Measurements from ENCODE around the gene UGGT2.

Gene UGGT2

GRCh38 chr13:95906999-95907398, 146.2 kb downstream of the UGGT2 start:
- Histone ChIP-seq H3K4me3 (ENCODE audit: low read length in 2 of 2) (no peak overlapping the region), H3K36me3 (ENCODE audit: control insufficient read depth in 2 of 2, insufficient read depth in 2 of 2, low read length in 2 of 2) (no peaks in the 10 kb centered on the region), H3K4me1 (ENCODE audit: control insufficient read depth in 2 of 2, insufficient read depth in 2 of 2, low read length in 2 of 2) (no peaks in the 10 kb centered on the region), H3K27ac (ENCODE audit: low read depth in 2 of 2, low read length in 2 of 2) (no peak overlapping the region), H3K9me3 (ENCODE audit: control insufficient read depth in 2 of 2, low read length in 2 of 2) (no peaks in the 10 kb centered on the region), H3K9ac (ENCODE audit: low read depth in 1 of 2, low read length in 2 of 2) (no peak overlapping the region), H3K27me3 (ENCODE audit: control insufficient read depth in 2 of 2, insufficient read depth in 2 of 2, low read length in 2 of 2) (no peaks in the 10 kb centered on the region)

- H3K9ac ChIP-seq (ENCODE audit: low read depth in 1 of 2, low read length in 2 of 2), result no peak overlapping the region
- no peak overlapping the region for H3K4me3 ChIP-seq (ENCODE audit: low read length in 2 of 2)
- no peaks in the 10 kb centered on the region for H3K27me3 ChIP-seq (ENCODE audit: control insufficient read depth in 2 of 2, insufficient read depth in 2 of 2, low read length in 2 of 2)
- peaks cover 0 to 2% of the 10 kb centered on the region in 2 donors for H3K36me3 ChIP-seq (ENCODE audit: control insufficient read depth in 2 of 2, insufficient read depth in 2 of 2, low read length in 2 of 2)
- H3K27ac ChIP-seq (ENCODE audit: low read depth in 2 of 2, low read length in 2 of 2), result no peak overlapping the region
- no peaks in the 10 kb centered on the region for H3K4me1 ChIP-seq (ENCODE audit: control insufficient read depth in 2 of 2, insufficient read depth in 2 of 2, low read length in 2 of 2)
- no peaks in the 10 kb centered on the region for H3K9me3 ChIP-seq (ENCODE audit: control insufficient read depth in 2 of 2, low read length in 2 of 2)
Measured at GRCh38 chr13:95903569-95903968, 149.6 kb downstream of the UGGT2 start.

GRCh38 chr13:95902741-95903140, 150.5 kb downstream of the UGGT2 start:
- Histone ChIP-seq H3K27ac (ENCODE audit: low read depth in 2 of 2, low read length in 2 of 2) (no peak overlapping the region), H3K4me1 (ENCODE audit: control insufficient read depth in 2 of 2, insufficient read depth in 2 of 2, low read length in 2 of 2) (no peaks in the 10 kb centered on the region), H3K36me3 (ENCODE audit: control insufficient read depth in 2 of 2, insufficient read depth in 2 of 2, low read length in 2 of 2) (peaks cover 0 to 2% of the 10 kb centered on the region in 2 donors)

GRCh38 chr13:95898256-95898655, 154.9 kb downstream of the UGGT2 start:
- no peaks in the 10 kb centered on the region for H3K27me3 ChIP-seq (ENCODE audit: control insufficient read depth in 2 of 2, insufficient read depth in 2 of 2, low read length in 2 of 2)
- H3K9ac ChIP-seq (ENCODE audit: low read depth in 1 of 2, low read length in 2 of 2), result no peak overlapping the region
- no peak overlapping the region for H3K27ac ChIP-seq (ENCODE audit: low read depth in 2 of 2, low read length in 2 of 2)
- H3K4me1 ChIP-seq (ENCODE audit: control insufficient read depth in 2 of 2, insufficient read depth in 2 of 2, low read length in 2 of 2), result no peaks in the 10 kb centered on the region
- H3K4me3 ChIP-seq (ENCODE audit: low read length in 2 of 2), result no peak overlapping the region
- H3K36me3 ChIP-seq (ENCODE audit: control insufficient read depth in 2 of 2, insufficient read depth in 2 of 2, low read length in 2 of 2), result peaks cover 0 to 2% of the 10 kb centered on the region in 2 donors
- H3K9me3 ChIP-seq (ENCODE audit: control insufficient read depth in 2 of 2, low read length in 2 of 2), result no peaks in the 10 kb centered on the region

More at GRCh38 chr13:95902741-95903140, 150.5 kb downstream of the UGGT2 start:
- Histone ChIP-seq H3K27me3 (ENCODE audit: control insufficient read depth in 2 of 2, insufficient read depth in 2 of 2, low read length in 2 of 2) (no peaks in the 10 kb centered on the region), H3K4me3 (ENCODE audit: low read length in 2 of 2) (no peak overlapping the region), H3K9me3 (ENCODE audit: control insufficient read depth in 2 of 2, low read length in 2 of 2) (no peaks in the 10 kb centered on the region), H3K9ac (ENCODE audit: low read depth in 1 of 2, low read length in 2 of 2) (no peak overlapping the region)

GRCh38 chr13:95896301-95896700, 156.9 kb downstream of the UGGT2 start:
- Histone ChIP-seq H3K27me3 (ENCODE audit: control insufficient read depth in 2 of 2, insufficient read depth in 2 of 2, low read length in 2 of 2) (no peaks in the 10 kb centered on the region), H3K27ac (ENCODE audit: low read depth in 2 of 2, low read length in 2 of 2) (no peak overlapping the region), H3K4me1 (ENCODE audit: control insufficient read depth in 2 of 2, insufficient read depth in 2 of 2, low read length in 2 of 2) (no peaks in the 10 kb centered on the region), H3K9me3 (ENCODE audit: control insufficient read depth in 2 of 2, low read length in 2 of 2) (no peaks in the 10 kb centered on the region), H3K9ac (ENCODE audit: low read depth in 1 of 2, low read length in 2 of 2) (no peak overlapping the region), H3K36me3 (ENCODE audit: control insufficient read depth in 2 of 2, insufficient read depth in 2 of 2, low read length in 2 of 2) (peaks cover 0 to 2% of the 10 kb centered on the region in 2 donors), H3K4me3 (ENCODE audit: low read length in 2 of 2) (no peak overlapping the region)

- Histone ChIP-seq H3K36me3 (ENCODE audit: control insufficient read depth in 2 of 2, insufficient read depth in 2 of 2, low read length in 2 of 2) (peaks cover 0 to 8% of the 10 kb centered on the region in 2 donors), H3K9me3 (ENCODE audit: control insufficient read depth in 2 of 2, low read length in 2 of 2) (no peaks in the 10 kb centered on the region), H3K4me1 (ENCODE audit: control insufficient read depth in 2 of 2, insufficient read depth in 2 of 2, low read length in 2 of 2) (no peaks in the 10 kb centered on the region), H3K9ac (ENCODE audit: low read depth in 1 of 2, low read length in 2 of 2) (no peak overlapping the region), H3K27ac (ENCODE audit: low read depth in 2 of 2, low read length in 2 of 2) (no peak overlapping the region), H3K4me3 (ENCODE audit: low read length in 2 of 2) (no peak overlapping the region), H3K27me3 (ENCODE audit: control insufficient read depth in 2 of 2, insufficient read depth in 2 of 2, low read length in 2 of 2) (no peaks in the 10 kb centered on the region)
Measured at GRCh38 chr13:95893861-95894260, 159.3 kb downstream of the UGGT2 start.

GRCh38 chr13:95882121-95882520, 171.1 kb downstream of the UGGT2 start:
- H3K4me1 ChIP-seq (ENCODE audit: control insufficient read depth in 2 of 2, insufficient read depth in 2 of 2, low read length in 2 of 2), result no peaks in the 10 kb centered on the region
- H3K9me3 ChIP-seq (ENCODE audit: control insufficient read depth in 2 of 2, low read length in 2 of 2), result no peaks in the 10 kb centered on the region
- H3K9ac ChIP-seq (ENCODE audit: low read depth in 1 of 2, low read length in 2 of 2), result no peak overlapping the region
- peaks cover 0 to 5% of the 10 kb centered on the region in 2 donors for H3K36me3 ChIP-seq (ENCODE audit: control insufficient read depth in 2 of 2, insufficient read depth in 2 of 2, low read length in 2 of 2)
- H3K27ac ChIP-seq (ENCODE audit: low read depth in 2 of 2, low read length in 2 of 2), result no peak overlapping the region
- no peak overlapping the region for H3K4me3 ChIP-seq (ENCODE audit: low read length in 2 of 2)
- H3K27me3 ChIP-seq (ENCODE audit: control insufficient read depth in 2 of 2, insufficient read depth in 2 of 2, low read length in 2 of 2), result no peaks in the 10 kb centered on the region

- Histone ChIP-seq H3K9me3 (ENCODE audit: control insufficient read depth in 2 of 2, low read length in 2 of 2) (no peaks in the 10 kb centered on the region), H3K27ac (ENCODE audit: low read depth in 2 of 2, low read length in 2 of 2) (no peak overlapping the region), H3K4me3 (ENCODE audit: low read length in 2 of 2) (no peak overlapping the region), H3K4me1 (ENCODE audit: control insufficient read depth in 2 of 2, insufficient read depth in 2 of 2, low read length in 2 of 2) (no peaks in the 10 kb centered on the region), H3K36me3 (ENCODE audit: control insufficient read depth in 2 of 2, insufficient read depth in 2 of 2, low read length in 2 of 2) (peaks cover 0 to 3% of the 10 kb centered on the region in 2 donors), H3K27me3 (ENCODE audit: control insufficient read depth in 2 of 2, insufficient read depth in 2 of 2, low read length in 2 of 2) (no peaks in the 10 kb centered on the region), H3K9ac (ENCODE audit: low read depth in 1 of 2, low read length in 2 of 2) (no peak overlapping the region)
Measured at GRCh38 chr13:95880331-95880730, 172.9 kb downstream of the UGGT2 start.

GRCh38 chr13:95874286-95874685, 178.9 kb downstream of the UGGT2 start:
- Histone ChIP-seq H3K4me1 (ENCODE audit: control insufficient read depth in 2 of 2, insufficient read depth in 2 of 2, low read length in 2 of 2) (no peaks in the 10 kb centered on the region), H3K27ac (ENCODE audit: low read depth in 2 of 2, low read length in 2 of 2) (no peak overlapping the region)

GRCh38 chr13:95870421-95870820, 182.8 kb downstream of the UGGT2 start:
- Histone ChIP-seq H3K4me3 (ENCODE audit: low read length in 2 of 2) (no peak overlapping the region), H3K36me3 (ENCODE audit: control insufficient read depth in 2 of 2, insufficient read depth in 2 of 2, low read length in 2 of 2) (peaks cover 0 to 4% of the 10 kb centered on the region in 2 donors), H3K27ac (ENCODE audit: low read depth in 2 of 2, low read length in 2 of 2) (no peak overlapping the region), H3K9ac (ENCODE audit: low read depth in 1 of 2, low read length in 2 of 2) (no peak overlapping the region), H3K9me3 (ENCODE audit: control insufficient read depth in 2 of 2, low read length in 2 of 2) (no peaks in the 10 kb centered on the region), H3K27me3 (ENCODE audit: control insufficient read depth in 2 of 2, insufficient read depth in 2 of 2, low read length in 2 of 2) (no peaks in the 10 kb centered on the region), H3K4me1 (ENCODE audit: control insufficient read depth in 2 of 2, insufficient read depth in 2 of 2, low read length in 2 of 2) (no peaks in the 10 kb centered on the region)

More at GRCh38 chr13:95874286-95874685, 178.9 kb downstream of the UGGT2 start:
- peaks cover 0 to 4% of the 10 kb centered on the region in 2 donors for H3K36me3 ChIP-seq (ENCODE audit: control insufficient read depth in 2 of 2, insufficient read depth in 2 of 2, low read length in 2 of 2)
- no peaks in the 10 kb centered on the region for H3K9me3 ChIP-seq (ENCODE audit: control insufficient read depth in 2 of 2, low read length in 2 of 2)
- H3K27me3 ChIP-seq (ENCODE audit: control insufficient read depth in 2 of 2, insufficient read depth in 2 of 2, low read length in 2 of 2), result no peaks in the 10 kb centered on the region
- H3K9ac ChIP-seq (ENCODE audit: low read depth in 1 of 2, low read length in 2 of 2), result no peak overlapping the region
- H3K4me3 ChIP-seq (ENCODE audit: low read length in 2 of 2), result no peak overlapping the region

- Histone ChIP-seq H3K9ac (ENCODE audit: low read depth in 1 of 2, low read length in 2 of 2) (no peak overlapping the region), H3K36me3 (ENCODE audit: control insufficient read depth in 2 of 2, insufficient read depth in 2 of 2, low read length in 2 of 2) (no peaks in the 10 kb centered on the region), H3K4me3 (ENCODE audit: low read length in 2 of 2) (no peak overlapping the region), H3K27me3 (ENCODE audit: control insufficient read depth in 2 of 2, insufficient read depth in 2 of 2, low read length in 2 of 2) (no peaks in the 10 kb centered on the region), H3K4me1 (ENCODE audit: control insufficient read depth in 2 of 2, insufficient read depth in 2 of 2, low read length in 2 of 2) (no peaks in the 10 kb centered on the region), H3K27ac (ENCODE audit: low read depth in 2 of 2, low read length in 2 of 2) (no peak overlapping the region), H3K9me3 (ENCODE audit: control insufficient read depth in 2 of 2, low read length in 2 of 2) (no peaks in the 10 kb centered on the region)
Measured at GRCh38 chr13:95865080-95865615, 188.1 kb downstream of the UGGT2 start.
